Spleen (tissue), 7 donors: ENCODE results near the gene ZCCHC3.

Experiments
- CTCF ChIP-seq, 11 experiments: fragments of 200-600 bp in 7 of 11; fragments of 450-650 bp in 4 of 11; sonication (generic) in 4 of 11; IDR thresholded peaks in 8 of 11; conservative IDR thresholded peaks in 3 of 11; 1 replicate in 7 of 11; 2 replicates in 4 of 11; pipeline versions ENCODE4 v1.4.0 to v1.8.0; 2016 to 2021; ENCODE audit warnings: antibody characterized with exemption in 11 of 11, inconsistent platforms in 4 of 11, mild to moderate bottlenecking in 1 of 11
- POLR2A ChIP-seq, 3 donors: fragments of 450-650 bp; IDR thresholded peaks; one replicate each; pipeline ENCODE4 v1.5.1; 2017; ENCODE audit warnings: antibody characterized with exemption in 3 of 3, mild to moderate bottlenecking in 1 of 3
- donor health status: DM: no; HTN: no; CAD: no; lungs with moderate emphysema.
- donor health status: DM: no; HTN: no; CAD: no.
- donor health status: DM: no; HTN: no; CAD: no.

- TF ChIP-seq CTCF (IDR thresholded peaks at IDR 0.05 in 8 of 11, conservative IDR thresholded peaks at IDR 0.05 in 3 of 11) (no peak), POLR2A (IDR thresholded peaks at IDR 0.05) (no peak)
Measured at GRCh38 chr20:328975-329695, 31.8 kb downstream of the ZCCHC3 start.
